ENCODE results near the gene RIMBP2.
A peak's percentile ranks its signal among the peaks of the same experiment; 100 is the strongest.
"Not testable (repeated sequence)": the region's sequence is repeated elsewhere in the genome, so short reads cannot be mapped to it uniquely, and the experiment has no call there.

RIMBP2 gene

DNA sequence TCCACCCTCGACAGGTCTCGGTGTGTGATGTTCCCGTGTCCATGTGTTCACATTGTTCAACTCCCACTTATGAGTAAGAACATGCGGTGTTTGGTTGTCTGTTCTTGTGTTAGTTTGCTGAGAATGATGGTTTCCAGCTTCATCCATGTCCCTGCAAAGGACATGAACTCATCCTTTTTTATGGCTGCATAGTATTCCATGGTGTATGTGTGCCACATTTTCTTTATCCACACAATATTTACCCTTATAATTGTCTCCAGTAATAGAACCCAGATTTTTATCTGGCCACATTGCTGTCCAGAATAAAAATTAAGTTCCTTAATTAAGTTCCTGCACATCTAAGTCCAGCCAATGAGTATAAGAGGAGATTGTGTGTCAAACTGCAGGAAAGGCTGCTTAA is 22.3 kb upstream of the RIMBP2 start:
- DNase-seq, result not testable (repeated sequence)

DNA sequence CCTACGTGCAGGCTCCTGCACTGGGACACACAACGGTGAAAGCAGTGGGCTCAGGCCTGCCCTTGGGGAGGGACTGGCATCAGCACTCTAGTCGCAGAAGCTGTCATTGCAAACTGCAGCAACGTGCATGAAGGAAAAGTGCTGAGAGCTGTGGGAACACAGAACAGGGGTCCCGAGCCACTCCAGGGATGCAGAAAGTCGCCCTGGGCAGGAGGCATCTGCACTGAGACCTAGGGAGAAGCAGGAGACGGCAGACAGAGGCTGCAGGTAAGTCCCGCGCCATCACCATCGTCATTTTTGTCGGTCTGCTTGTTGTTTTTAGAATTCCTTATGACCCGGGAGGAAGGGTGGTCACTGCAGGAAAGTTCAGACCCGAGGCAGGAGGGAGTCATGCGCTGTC is 21.6 kb upstream of the RIMBP2 start:
- no peak for DNase-seq

DNA sequence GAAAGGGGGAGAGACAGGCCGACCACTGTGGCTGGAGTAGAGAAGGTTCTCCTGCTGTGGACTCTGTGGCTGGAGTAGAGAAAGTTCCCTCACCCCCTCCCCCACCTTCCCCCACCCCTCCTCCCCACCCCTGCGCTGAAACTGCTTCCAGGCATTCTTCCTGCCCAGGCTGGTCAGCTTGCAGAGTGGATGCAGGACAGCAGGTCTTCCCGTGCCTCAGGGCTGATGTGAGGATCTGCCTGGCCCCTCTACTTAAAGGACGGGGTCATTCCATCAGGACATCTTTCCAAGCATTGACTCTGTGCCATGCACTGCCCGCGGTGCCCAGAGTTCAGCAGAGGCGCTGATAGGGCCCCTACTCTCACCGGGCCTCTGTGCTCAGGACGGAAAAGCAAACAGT is 13.2 kb upstream of the RIMBP2 start:
- DNase-seq, result no peak

DNA sequence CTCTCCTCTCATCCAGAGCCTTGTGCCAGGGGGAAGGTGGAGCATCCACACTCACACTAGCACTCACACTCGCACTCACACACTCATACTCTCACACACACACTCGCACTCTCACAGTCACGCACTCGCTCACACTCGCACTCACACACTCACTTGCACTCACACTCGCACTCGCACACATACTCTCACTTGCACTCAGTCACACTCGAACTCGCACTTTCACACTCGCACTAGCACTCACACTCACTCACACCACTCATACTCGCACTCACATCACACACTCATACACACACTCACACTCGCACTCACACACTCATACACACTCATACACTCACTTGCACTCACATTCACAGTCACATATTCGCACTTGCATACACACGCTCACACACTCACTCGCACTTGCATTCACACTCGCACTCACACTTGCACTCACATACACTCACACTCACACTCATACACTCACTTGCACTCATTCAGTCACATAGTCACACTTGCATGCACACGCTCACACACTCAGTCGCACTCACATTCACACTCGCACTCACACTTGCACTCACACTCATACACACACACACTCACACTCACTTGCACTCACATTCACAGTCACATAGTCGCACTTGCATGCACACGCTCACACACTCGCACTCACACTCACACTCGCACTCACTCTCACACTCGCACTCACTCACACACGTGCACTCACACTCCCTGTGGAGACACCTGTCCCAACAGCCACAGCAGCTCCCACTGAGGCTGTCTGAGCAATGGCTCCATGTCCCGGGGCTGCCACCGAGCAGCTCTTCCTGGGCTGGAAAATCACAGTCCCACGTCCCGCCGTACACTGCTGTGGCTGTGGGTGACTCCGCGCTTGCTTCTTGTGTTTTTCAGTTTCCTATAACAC is 12.3 kb upstream of the RIMBP2 start:
- DNase-seq, result no peak

DNA sequence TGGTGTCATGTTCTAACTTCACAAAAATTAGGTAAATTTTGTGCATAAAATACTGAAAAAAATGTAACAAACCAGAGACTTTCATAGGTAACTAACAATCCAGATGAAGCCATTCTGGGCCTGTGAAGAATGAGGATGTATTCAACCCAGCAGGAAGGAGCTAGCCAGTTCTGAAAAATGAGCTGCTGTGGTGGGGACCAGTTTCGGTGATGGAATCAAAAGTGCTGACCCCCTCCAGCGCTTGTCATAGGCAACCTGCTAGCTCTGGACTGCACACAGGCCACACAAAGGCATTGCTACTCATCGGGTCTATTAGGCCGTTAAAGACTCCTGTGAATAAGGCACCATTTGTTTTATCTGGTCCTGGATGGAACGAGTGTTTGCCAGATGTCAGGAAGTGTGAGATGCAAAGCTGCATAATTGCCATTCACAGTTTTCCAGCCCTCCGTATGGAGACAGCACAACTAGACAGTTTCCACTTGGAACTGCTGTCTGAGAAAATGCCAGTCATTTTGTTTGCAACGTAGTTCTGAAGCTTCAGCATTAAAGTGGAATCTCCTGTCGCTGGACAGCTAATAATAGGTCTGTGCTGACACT is 3.3 kb upstream of the RIMBP2 start:
- no peak for DNase-seq

DNA sequence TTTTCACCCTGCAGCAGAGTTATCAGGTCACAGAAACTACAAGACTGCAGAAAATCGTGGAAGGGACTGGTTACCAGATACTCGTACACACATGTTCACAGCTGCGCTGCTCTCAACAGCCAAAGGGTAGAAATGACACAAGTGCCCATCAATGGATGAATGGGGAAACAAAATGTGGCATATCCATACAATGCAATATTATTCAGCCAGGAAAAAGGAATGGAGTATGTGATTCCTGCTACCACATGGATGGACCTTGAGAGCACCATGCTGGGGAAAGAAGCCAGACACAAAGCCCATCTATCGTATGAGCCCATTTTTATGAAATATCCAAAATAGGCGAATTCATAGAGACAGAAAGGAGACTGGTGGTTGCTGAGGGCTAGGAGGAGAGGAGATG is 1.7 kb upstream of the RIMBP2 start:
- no peak for DNase-seq

DNA sequence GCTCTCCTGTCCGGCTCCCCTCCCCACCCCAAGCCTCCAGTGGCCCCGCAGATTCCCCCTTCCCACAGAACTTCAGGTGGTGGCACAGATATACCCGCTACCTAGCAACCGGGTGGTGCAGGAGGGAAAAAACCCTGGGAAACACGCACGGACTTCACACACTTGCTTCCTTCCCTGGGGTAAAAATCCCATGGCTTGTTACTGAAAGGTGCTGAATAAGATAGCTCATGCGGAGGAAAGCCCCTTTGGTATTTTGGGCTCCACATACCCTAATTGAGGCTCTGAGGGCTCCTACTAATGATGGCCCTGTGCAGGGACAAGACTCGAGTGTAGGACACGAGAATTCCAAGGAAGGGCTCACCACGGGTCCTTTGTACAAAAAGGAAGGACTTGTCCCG is 869 bp upstream of the RIMBP2 start:
- no peak for DNase-seq

DNA sequence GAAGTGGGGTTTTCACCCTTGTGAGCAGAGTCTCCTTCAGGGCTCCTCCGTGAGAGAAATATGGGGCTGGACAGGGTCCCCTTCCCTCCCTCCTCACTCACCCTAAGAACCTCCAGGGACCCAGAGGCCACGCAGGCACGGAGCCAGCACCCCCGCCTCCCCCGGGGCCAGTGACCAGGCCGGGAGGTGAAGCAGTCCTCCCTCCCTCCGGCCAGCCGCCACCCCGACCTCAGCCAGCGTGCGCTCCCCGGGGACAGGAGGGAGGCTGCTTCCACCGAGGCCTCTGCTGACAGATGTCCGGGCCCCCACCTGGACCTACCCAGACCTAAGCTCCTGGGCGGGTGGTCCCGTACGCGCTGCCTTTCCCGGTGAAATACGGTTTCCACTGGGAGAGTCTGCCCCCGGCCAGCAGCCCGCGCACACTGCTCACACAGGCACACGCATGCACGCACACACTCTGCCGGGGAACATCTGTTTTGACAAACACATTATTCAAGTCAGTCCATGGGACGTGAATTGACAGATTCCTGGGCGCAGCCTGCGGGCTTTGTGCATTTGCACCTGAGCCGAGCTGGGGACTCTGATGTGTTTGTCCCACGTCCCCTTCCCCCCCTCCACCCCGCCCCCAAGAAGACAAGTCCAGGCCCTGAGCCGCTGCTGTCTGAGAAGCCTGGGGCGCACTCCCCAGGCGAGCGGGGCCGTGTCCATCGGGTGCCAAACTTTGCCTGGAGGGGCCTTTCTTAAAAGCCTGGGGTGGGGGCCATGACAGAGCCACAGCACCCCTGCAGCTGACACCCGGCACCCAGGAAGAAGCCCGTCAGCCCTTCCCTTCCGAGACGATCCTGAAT is 725 bp downstream of the RIMBP2 start:
- peak in 5 of 58 donors; percentile 20 to 56 (median 43) for DNase-seq

DNA sequence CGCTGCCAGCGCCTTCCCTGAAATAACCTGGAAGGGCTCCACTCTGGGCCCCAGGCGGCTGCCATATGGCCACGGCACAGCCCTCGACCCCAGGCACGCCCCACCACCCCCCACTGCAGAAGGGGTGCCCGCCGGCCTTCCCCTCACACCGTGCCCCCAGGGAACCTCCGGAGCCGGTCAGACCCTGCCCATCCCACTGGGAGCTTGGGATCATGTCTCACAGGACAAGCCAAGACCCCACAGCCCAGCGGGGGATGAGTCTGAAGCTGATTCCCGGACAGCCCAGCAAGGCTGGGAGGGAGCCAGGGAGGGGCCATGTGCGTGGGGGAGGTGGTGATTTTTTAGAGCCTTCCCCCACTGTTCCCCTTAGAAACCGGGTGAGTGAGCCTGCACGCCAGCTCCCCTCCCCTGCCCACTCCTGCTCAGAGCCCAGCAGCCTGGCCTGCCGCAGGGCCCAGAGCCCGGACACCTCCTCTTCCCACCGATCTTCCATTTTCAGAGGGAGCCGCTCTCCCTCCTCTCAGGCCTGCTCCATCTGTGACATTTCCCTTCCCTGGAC is 1.4 kb downstream of the RIMBP2 start:
- peak in 5 of 58 donors; percentile 14 to 38 (median 35) for DNase-seq

DNA sequence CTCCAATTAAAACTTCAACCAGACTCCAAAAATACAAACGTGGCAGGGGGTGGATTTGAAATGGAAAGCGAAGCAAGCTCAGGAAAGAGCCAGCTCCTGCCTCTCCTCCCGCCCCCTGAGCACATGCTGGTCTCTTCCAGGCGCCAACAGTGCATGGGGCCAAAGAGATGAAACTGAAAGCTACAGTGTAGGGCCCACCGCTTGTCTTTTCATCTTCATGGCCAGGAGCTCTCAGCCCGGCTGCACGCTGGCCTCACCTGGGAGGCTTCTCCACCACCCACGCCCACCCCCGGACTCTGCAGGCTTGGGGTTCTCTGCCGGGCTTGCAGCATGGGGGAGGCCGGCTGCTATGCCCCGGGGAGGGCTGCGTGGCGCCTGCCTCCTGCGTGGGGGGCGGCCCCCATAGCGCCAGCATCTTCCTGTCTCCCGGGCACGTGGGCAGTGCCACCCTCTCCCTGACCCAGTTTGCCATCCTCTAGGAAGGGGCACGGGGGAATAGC is 2.0 kb downstream of the RIMBP2 start:
- DNase-seq, result peak in 24 of 58 donors; percentile 11 to 77 (median 42)

DNA sequence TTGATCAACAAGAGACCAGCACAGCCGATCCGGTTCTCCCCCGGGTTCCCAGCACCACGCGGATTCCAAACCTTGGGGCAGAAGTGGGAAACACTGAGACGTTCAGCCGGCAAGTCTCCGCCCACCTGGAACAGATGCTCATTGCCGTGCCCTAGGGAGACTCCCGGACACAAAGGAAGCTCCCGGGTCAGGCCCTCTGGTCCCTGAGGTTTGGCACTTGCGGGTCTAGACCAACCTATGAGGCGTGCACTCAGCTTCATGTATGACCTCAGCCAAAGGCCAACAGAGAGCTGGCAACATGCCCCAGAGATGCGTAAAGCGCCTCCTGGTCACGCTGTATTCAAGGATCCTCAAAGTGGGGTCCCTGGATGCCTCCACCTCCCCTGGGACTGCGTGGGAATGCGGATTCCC is 2.5 kb downstream of the RIMBP2 start:
- DNase-seq, result peak in 3 of 58 donors; percentile 19 to 23 (median 20)

DNA sequence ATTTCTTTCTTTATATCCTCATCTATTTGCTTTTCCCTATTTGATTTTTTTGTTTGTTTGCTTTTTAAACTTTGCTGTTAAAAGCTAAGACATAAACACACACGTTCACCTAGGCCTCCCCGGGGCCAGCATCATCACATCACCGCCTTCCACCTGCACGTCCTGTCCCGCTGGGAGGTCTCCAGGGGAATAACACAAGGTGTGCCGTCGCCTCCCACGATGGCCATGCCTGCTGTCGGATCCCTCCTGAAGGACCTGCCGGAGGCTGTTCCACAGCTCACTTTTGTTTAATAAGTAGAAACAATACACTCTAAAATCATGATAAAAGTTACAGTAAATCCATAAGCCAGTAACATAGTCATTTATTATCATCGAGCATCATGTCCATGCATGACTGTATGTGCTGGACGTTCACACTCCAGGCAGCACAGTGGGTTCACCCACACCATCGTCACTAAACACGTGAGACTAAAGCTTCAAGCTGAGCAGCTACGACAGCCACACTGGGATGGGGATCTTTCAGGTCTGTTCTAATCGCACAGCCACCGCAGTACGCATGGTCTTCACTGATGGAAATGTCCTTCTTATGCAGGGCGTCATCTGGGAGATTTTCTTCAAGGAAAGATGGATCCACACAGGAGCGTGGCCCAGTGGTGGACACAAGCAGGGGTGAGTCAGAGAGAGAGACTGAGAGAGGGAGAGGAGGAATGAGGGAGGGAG is 3.6 kb downstream of the RIMBP2 start:
- DNase-seq, result no peak

DNA sequence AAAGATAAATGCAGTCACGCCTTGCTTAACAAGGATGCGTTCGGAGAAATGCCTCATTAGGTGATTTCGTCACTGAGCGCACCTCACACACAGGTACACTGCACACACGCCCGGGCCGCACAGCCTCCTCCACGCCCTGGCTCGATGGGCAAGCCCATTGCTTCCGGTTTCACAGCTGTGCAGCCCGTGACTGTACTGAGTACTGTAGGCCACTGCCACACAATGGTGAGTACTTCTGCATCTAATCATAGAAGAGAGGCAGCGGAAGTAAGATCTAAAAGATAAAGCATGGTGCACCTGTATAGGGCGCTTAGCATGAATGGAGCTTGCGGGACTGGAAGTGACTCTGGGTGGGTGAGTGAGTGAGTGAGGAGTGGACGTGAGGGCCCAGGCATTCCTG is 4.3 kb downstream of the RIMBP2 start:
- DNase-seq, result no peak

DNA sequence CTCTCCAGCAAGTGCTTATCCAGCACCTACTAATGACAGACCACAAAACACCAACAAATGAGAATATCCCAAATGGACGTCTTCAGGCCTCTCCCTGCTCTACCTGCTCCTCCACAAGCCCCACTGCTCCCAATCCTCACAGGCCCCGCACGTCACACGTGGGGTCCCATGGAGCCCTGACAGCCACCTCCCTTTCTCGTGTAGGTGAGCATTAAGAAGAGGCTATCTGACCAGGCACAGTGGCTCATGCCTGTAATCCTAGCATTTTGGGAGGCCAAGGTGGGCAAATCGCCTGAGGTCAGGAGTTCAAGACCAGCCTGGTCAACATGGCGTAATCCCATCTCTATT is 5.4 kb downstream of the RIMBP2 start:
- DNase-seq, result no peak

DNA sequence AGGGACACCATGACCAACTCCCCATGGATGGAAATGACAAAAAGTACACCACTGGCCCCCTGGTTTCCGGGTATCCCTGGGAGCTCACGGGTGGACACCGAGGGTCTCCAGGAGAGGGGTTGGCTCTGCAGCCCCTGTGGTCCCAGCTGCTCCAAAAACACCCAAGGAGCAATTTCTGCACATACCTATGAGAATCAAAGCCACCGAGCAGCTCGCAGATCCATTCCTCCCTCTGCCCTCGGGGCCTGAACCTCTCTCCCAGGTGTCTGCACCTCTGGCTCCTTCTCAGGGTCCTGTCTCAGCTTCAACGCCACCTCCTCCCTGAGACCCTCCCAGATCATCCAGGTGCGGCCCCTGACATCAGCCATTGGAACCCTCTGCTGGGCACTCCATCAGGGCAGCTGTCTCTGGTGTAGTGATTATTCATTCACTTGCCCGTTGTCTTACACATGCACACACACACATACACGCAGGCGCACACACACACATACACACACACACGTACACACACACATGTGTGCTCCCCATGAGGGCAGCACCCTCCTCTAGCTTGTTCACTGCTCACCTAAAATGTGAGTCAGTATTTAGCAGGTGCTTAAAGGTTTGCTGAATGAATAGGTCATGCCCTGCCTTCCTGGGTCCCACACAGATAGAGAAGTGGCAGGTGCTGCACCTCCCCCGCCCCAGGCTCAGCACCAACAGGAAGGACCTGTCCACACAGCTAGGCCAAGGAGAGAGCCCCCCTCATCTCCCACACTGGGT is 5.9 kb downstream of the RIMBP2 start:
- no peak for DNase-seq

DNA sequence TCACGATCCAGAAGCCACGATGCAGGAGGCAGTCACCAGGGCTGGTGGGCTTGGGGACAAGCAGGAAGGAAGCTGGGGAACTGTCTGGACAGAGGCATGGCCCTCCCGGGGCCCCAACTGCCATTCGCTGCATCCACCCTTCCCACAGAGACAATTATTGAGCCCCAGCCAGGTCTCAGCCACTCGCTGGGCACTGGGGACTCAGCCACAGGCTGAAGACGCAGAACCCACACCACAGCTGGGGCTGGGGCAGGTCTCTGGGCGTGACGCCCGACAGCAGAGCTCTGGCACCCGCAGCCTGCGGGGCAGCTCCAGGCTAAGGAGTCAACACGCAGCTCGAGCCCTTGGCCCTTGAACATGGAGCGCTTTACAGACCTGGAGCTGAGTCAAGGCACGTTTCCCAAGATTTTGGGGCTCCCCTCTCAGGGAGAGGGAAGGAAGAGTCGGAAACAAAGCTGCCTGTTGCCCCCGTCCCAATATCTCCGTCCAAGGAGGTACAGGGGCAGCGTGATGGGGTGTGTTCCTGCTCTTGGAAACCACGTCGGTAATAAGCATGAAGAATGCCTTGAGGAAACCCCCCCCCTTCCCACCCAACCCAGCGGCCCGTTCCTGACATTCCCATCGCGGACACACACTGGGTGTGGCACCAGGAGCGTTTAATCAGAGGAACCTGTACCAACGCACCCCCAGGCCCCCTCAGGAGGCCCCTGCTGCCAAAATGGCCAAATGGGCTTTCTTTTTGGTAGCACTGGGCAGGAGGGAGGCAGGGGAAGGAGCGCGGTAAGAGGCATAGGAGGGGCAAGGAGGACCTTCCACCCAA is 6.7 kb downstream of the RIMBP2 start:
- no peak for DNase-seq

DNA sequence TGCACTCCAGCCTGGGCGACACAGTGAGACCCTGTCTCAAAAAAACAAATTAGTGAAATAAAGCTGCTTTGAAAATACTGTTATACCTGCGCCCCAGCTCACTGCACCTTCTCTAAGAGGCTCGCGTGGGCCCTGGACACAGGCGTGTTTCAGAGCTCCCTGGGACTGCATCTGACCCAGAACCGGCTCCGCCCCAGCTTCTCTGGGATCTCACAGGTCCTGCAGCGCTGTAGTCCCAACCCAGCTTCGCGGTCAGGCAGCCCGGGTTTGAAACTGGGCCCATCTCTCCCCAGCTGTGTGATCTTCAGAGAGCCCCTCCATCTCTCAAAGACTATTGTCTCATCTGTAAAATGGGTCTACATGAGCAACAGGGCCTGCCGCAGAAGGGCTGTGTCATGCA is 7.5 kb downstream of the RIMBP2 start:
- DNase-seq, result no peak

DNA sequence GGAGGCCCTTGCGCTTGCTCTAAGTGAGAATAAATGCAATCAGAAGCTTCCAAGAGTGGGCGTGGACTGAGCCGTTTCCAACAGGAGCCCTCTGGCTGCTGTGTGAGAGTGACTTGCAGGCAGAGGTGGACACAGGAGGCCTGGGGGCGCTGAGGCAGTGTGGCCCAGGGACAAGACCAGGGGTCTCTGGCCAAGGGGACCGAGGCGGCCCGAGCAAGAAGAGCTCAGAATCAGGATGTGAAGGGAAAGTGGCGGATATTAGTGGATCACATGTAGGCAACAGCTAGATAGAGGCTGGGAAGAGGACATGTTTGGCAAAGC is 8.6 kb downstream of the RIMBP2 start:
- DNase-seq, result no peak

DNA sequence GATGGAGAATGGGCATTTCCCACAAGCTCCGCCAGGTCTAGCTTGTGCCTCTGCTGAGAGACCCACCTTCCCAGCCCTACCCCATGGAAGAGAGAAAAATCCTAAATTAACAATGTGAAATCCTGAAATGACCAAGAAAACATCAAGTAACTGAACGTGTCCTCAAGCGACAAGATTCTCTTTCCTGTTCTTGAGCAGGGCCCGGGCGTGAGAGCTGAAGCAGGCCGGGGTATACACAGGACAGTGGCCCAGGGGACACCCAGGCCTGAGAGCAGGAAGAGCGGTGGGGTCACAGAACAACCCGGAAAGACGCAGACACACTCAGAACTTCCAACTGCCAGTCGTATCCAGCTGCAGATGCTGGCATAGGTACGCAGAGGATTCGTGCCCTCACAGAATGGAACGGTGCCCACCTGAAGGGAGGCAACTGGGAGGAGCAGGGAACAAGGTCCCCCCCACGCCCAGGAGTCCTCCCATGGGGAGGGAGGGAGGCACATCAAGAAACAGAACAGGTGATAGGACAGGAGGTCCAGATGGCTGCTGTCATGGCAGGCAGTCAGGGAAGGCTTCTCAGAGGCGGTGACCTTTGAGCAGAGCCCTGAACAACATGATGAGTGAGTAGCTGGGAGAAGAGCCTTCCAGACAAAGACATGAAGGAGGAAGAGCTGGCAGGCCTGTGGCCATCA is 9.1 kb downstream of the RIMBP2 start:
- no peak for DNase-seq

Data from anterior cingulate cortex (tissue), 58 donors.